ENCODE measurements around the gene OBP2B. TPM values are rescaled to one million over a fixed set of nuclear protein-coding genes. Genes with fewer than 3 reads are reported as not detected.
"Not testable (repeated sequence)": the region's sequence is repeated elsewhere in the genome, so short reads cannot be mapped to it uniquely, and the experiment has no call there.

The OBP2B gene
- total RNA-seq, 1 donor from 2014 or later, result not detected

GRCh38 chr9:133242241-133242640, 33.2 kb upstream of the OBP2B start:
- DNase-seq (ENCODE audit: missing footprints) (peak; percentile 32), ATAC-seq (no peak)
- intact Hi-C loops (cut with DNase I), result no loop called here

DNA sequence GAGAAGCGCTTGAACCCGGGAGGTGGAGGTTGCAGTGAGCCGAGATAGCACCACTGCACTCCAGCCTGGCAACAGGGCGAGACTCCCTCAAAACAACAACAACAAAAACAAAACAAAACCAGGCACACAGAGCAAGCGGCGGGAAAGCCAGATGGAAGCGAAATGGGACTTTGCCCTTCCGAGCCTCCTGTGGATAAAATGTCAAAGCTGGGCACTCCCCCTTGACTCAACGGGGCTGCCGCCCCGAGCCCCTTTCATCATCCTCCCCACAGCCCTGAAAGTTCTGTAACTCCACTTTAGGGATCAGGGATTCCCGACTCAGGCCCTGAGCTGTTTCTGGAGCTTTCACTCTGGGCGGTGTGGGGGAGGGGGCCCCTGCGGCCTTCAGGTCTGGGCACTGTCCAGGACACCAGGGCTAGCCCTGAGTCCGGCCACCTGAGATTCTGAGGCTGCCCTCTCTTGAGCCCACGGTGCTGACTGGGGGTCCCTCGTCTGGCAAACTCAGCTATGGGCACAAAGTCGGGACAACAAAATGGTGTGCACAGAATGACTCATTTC, 30.6 kb upstream of the OBP2B start:
- ATAC-seq, result no peak
- intact Hi-C loops (cut with DNase I), result loop anchor here (5.0 kb wide), 3 partner anchors 33 to 52 kb away; no protein-coding TSS in a partner anchor

GRCh38 chr9:133238851-133239532, 29.9 kb upstream of the OBP2B start:
- DNase-seq (ENCODE audit: missing footprints) (peak; percentile 79), ATAC-seq (peak; percentile 60)
- intact Hi-C loops (cut with DNase I), result loop anchor here (5.0 kb wide), 3 partner anchors 33 to 52 kb away; no protein-coding TSS in a partner anchor

More for the DNA sequence above, 30.6 kb upstream of the OBP2B start:
- DNase-seq (ENCODE audit: missing footprints), result peak; percentile 50

DNA sequence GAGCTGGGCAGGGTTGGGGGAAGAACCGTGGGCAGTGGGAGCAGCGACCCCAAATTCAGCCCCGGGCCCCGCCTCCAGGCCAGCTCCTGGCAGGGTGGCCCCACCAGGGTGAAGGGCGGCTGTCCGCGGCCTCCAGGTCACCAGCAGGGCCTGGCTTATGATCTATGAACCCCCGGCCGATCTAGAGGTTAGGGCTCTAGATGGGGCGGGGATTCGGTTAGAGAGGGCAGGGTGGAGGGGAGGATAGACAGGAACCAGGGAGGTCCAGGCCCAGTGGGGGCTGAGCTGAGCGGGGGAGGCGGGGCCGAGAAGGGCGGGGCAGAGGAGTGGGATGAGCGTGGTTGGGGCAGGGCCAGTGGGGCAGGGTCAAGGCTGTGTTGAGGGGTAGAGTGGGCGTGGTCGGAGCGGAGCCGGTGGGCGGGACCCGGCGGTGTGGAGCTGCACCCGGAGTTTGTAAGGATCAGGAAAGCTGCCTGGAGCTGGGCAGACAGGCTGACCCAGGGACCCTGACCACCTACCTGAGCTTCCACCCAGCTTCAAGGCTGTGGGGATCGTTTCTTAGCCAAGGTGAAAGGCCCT, 29.3 kb upstream of the OBP2B start:
- DNase-seq (ENCODE audit: missing footprints), result peak; percentile 93
- intact Hi-C loops (cut with DNase I), result loop anchor here (5.0 kb wide), 3 partner anchors 34 to 51 kb away; no protein-coding TSS in a partner anchor
- peak; percentile 95 for ATAC-seq

GRCh38 chr9:133237035-133237731, 28.1 kb upstream of the OBP2B start:
- ATAC-seq (no peak), DNase-seq (ENCODE audit: missing footprints) (no peak)
- intact Hi-C loops (cut with DNase I), result loop anchor here (5.0 kb wide), 3 partner anchors 35 to 50 kb away; no protein-coding TSS in a partner anchor

DNA sequence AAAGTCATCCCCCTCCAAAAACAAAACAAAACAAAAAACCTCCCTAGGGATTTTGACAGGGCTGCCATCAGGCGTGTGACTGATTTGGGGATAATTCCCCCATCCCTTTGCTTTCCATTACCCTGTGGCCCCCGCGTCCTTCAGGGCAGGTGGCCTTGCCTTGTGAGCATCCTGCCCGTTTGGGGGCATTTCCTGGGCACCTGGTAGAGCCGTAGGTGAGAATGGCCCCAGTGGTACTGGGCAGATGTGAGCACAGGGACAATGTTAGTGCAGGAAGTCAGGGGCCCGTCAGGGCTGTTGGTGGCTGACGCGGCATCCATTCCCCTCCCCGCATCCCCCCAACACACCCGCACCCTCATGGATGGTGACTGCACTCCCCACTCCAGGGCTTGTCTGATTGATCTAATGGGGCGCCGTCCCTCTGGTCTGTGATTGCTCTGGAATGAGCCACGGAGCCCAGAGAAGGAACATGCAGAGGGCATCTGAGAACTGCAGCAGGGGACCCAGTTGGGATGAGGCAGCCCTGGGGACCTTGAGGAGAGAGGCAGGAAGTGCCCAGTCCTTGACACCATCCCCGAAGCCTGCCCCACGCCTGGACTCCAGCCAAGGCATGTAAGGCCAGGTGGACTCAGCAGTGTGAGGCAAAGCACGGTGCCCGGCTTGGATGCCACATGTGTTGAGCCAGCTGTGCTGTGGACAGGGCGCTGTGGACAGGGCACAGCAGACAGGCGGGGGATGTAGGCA, 27.4 kb upstream of the OBP2B start:
- intact Hi-C loops (cut with DNase I), result loop anchor here (5.0 kb wide), 3 partner anchors 34 to 49 kb away; no protein-coding TSS in a partner anchor
- not testable (repeated sequence) for ATAC-seq
- peak; percentile 73 for DNase-seq (ENCODE audit: missing footprints)

GRCh38 chr9:133235549-133236222, 26.6 kb upstream of the OBP2B start:
- peak; percentile 37 for DNase-seq (ENCODE audit: missing footprints)
- intact Hi-C loops (cut with DNase I), result loop anchor here (5.0 kb wide), 3 partner anchors 33 to 48 kb away; no protein-coding TSS in a partner anchor
- ATAC-seq, result no peak

- ATAC-seq (no peak), DNase-seq (ENCODE audit: missing footprints) (peak; percentile 50)
- intact Hi-C loops (cut with DNase I), result loop anchor here (5.0 kb wide), 3 partner anchors 32 to 47 kb away; no protein-coding TSS in a partner anchor
Observed at GRCh38 chr9:133234577-133235322, 25.7 kb upstream of the OBP2B start.

- intact Hi-C loops (cut with DNase I), result no loop called here
- ATAC-seq (no peak), DNase-seq (ENCODE audit: missing footprints) (peak; percentile 51)
Observed at GRCh38 chr9:133233681-133234432, 24.8 kb upstream of the OBP2B start.

- intact Hi-C loops (cut with DNase I); ATAC-seq: not testable (repeated sequence)
- peak; percentile 53 for DNase-seq (ENCODE audit: missing footprints)
Observed at GRCh38 chr9:133231934-133232568, 23.0 kb upstream of the OBP2B start.

DNA sequence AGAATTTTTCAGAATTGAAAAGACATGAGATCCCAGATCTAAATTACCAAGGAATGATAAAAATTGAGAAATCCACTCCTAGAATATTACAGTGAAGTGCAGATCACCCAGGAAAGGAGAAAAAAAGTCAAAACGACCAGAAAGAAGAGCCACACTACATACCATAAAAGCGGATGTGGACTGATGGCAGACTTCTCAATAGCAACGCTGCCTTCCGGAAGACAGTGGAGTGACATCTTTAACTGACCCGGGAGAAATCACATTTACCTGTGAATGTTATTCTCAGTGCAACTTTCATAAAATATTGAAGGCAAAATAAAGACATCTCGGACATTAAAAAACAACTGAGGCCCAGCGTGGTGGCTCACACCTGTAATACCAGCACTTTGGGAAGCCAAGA, 21.5 kb upstream of the OBP2B start:
- ATAC-seq; intact Hi-C loops (cut with DNase I); DNase-seq (ENCODE audit: missing footprints): not testable (repeated sequence)

- ATAC-seq, result no peak
- intact Hi-C loops (cut with DNase I), result no loop called here
- no peak for DNase-seq (ENCODE audit: missing footprints)
Observed at GRCh38 chr9:133230093-133230492, 21.0 kb upstream of the OBP2B start.

GRCh38 chr9:133228474-133229193, 19.6 kb upstream of the OBP2B start:
- ATAC-seq; intact Hi-C loops (cut with DNase I): not testable (repeated sequence)
- peak; percentile 34 for DNase-seq (ENCODE audit: missing footprints)

GRCh38 chr9:133227996-133228395, 18.9 kb upstream of the OBP2B start:
- intact Hi-C loops (cut with DNase I); ATAC-seq; DNase-seq (ENCODE audit: missing footprints): not testable (repeated sequence)

DNA sequence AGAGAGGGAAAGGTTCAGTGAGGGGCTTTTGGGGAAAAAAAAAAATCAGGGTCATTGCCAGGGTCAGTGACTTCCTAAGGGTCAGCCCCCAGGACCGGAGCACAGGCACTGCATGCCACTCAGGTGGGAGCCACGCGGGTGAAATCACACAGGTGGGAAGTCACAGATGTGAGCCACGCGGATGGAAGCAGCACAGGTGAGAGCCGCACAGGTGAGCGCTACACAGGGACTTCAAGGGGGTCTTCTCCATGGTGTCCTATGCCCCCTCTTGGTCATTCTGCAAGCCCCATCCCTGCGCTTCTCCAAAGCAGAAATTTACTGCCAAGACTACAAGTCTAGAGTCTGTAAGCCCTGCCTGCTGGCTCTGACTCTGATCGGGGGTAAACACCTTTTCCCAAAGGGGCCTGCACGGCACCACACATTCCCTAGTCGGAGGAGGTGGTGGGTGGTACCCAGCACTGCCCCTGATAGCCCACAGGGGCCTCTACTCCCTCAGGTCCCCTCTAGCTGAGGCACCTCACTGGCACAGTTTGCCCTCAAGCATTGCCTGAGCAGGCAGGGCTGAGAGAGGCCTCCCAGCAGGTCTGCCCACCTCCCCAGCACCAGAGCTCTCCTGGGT, 18.3 kb upstream of the OBP2B start:
- intact Hi-C loops (cut with DNase I), result no loop called here
- DNase-seq (ENCODE audit: missing footprints) (no peak), ATAC-seq (no peak)

Data from Right ventricle myocardium inferior (tissue), 1 donor.